H1 (cell line): ENCODE data around the gene SH2D4B. TPM values are rescaled to one million over a fixed set of nuclear protein-coding genes. Genes with fewer than 3 reads are reported as not detected.

Experiments used
- CTCF ChIA-PET: fragments of 300-600 bp; sonication (Branson Sonifier 250); formaldehyde crosslinking; loops from one replicate; lab custom pipeline; 2021; ENCODE audit not compliant: partially characterized antibody; lab: Charles Lee
- POLR2A ChIA-PET: fragments of 300-600 bp; sonication (Branson Sonifier 250); formaldehyde crosslinking; loops from one replicate; lab custom pipeline; 2021; ENCODE audit warnings: inconsistent platforms; ENCODE audit not compliant: partially characterized antibody; lab: Charles Lee
- DNase-seq, 2 experiments: peaks; one replicate each; pipeline versions ENCODE4 v3.0.0 to v3.0.0-alpha.2; 2010 to 2022; ENCODE audit warnings: low spot score in 2 of 2, low read depth in 1 of 2, mixed read lengths in 1 of 2
- FAIRE-seq: peaks from 2 replicates; lab custom pipeline; 2011; peaks lifted over from hg19 to GRCh38; lab: Jason Lieb, UNC
- H2AFZ ChIP-seq: 2 replicates; pipeline ENCODE4 v1.8.1; 2012; ENCODE audit warnings: low read length, inconsistent platforms
- H2AK5ac ChIP-seq: 2 replicates; pipeline ENCODE4 v1.6.1; 2013; ENCODE audit warnings: low read depth, low read length
- H2BK120ac ChIP-seq: replicated peaks from 2 replicates; pipeline ENCODE3; 2013; ENCODE audit warnings: low read depth, low read length, inconsistent platforms
- H2BK12ac ChIP-seq: 2 replicates; pipeline ENCODE4 v1.6.1; 2013; ENCODE audit warnings: low read depth, low read length
- H2BK15ac ChIP-seq: 2 replicates; pipeline ENCODE4 v1.6.1; 2013; ENCODE audit warnings: low read length
- H2BK20ac ChIP-seq: 2 replicates; pipeline ENCODE4 v1.6.1; 2013; ENCODE audit warnings: low read length
- H2BK5ac ChIP-seq: 2 replicates; pipeline ENCODE4 v1.6.1; 2013; ENCODE audit warnings: low read depth, low read length
- H3K14ac ChIP-seq: 2 replicates; pipeline ENCODE4 v1.6.1; 2013; ENCODE audit warnings: inconsistent platforms; ENCODE audit not compliant: insufficient read length
- H3K18ac ChIP-seq: 2 replicates; pipeline ENCODE4 v1.6.1; 2013; ENCODE audit warnings: low read length; ENCODE audit errors: extremely low read depth
- H3K23ac ChIP-seq: 2 replicates; pipeline ENCODE4 v1.6.1; 2013; ENCODE audit warnings: inconsistent platforms; ENCODE audit not compliant: insufficient read length
- H3K23me2 ChIP-seq: 2 replicates; pipeline ENCODE4 v1.6.1; 2013; ENCODE audit warnings: low read depth, low read length
- H3K27ac ChIP-seq: 2 replicates; pipeline ENCODE4 v1.6.1; 2011; ENCODE audit warnings: low read depth, low read length, inconsistent platforms
- H3K27me3 ChIP-seq, 4 experiments: replicated peaks in 1 of 4; 1 replicate in 1 of 4; 2 replicates in 3 of 4; pipeline versions ENCODE4 v1.6.1 to v1.8.1; 2011 to 2013; ENCODE audit warnings: low read length in 3 of 4, mild to moderate bottlenecking in 3 of 4, inconsistent platforms in 2 of 4, mixed read lengths in 2 of 4, moderate library complexity in 1 of 4; ENCODE audit not compliant: control insufficient read depth in 3 of 4, insufficient read depth in 3 of 4; ENCODE audit errors: extremely low read depth in 1 of 4
- H3K36me3 ChIP-seq, 4 experiments: 2 replicates each; pipeline versions ENCODE4 v1.6.1 to v1.8.1; 2011 to 2013; ENCODE audit warnings: mild to moderate bottlenecking in 4 of 4, low read length in 3 of 4, moderate library complexity in 2 of 4, control low read depth in 1 of 4, inconsistent platforms in 1 of 4; ENCODE audit not compliant: insufficient read depth in 4 of 4, control insufficient read depth in 2 of 4
- H3K4ac ChIP-seq: replicated peaks from 2 replicates; pipeline ENCODE3; 2013; ENCODE audit warnings: low read length, low read depth, mixed read lengths, inconsistent platforms; ENCODE audit not compliant: insufficient read length
- H3K4me1 ChIP-seq, 4 experiments: replicated peaks in 1 of 4; 1 replicate in 1 of 4; 2 replicates in 3 of 4; pipeline versions ENCODE4 v1.6.1 to v1.8.1; 2011 to 2013; ENCODE audit warnings: low read length in 3 of 4, inconsistent platforms in 2 of 4, mixed read lengths in 1 of 4; ENCODE audit not compliant: insufficient read depth in 4 of 4, control insufficient read depth in 3 of 4
- H3K4me2 ChIP-seq, 2 experiments: 2 replicates each; pipeline versions ENCODE4 v1.6.1 to v1.8.1; 2011 to 2013; ENCODE audit warnings: low read depth in 2 of 2, low read length in 2 of 2, control low read depth in 1 of 2, inconsistent platforms in 1 of 2, mild to moderate bottlenecking in 1 of 2; ENCODE audit not compliant: insufficient read depth in 1 of 2
- H3K4me3 ChIP-seq, 4 experiments: fragments of 200-600, 300-600 bp in 1 of 4; sonication (generic), shearing (Covaris generic), sonication (Bioruptor Twin) in 1 of 4; 2 replicates each; pipeline versions ENCODE4 v1.5.1 to v1.8.1; 2011 to 2016; ENCODE audit warnings: low read length in 4 of 4, low read depth in 3 of 4, control low read depth in 2 of 4, inconsistent platforms in 2 of 4, mild to moderate bottlenecking in 2 of 4, mixed read lengths in 1 of 4, moderate library complexity in 1 of 4; ENCODE audit not compliant: insufficient read depth in 2 of 4; ENCODE audit errors: extremely low read depth in 1 of 4
- H3K56ac ChIP-seq: replicated peaks from 2 replicates; pipeline ENCODE3; 2013; ENCODE audit warnings: low read depth, mild to moderate bottlenecking, mixed read lengths, low read length, inconsistent platforms; ENCODE audit not compliant: insufficient read length
- H3K79me1 ChIP-seq: 2 replicates; pipeline ENCODE4 v1.6.1; 2013; ENCODE audit warnings: low read depth, low read length, control low read depth
- H3K79me2 ChIP-seq, 2 experiments: 2 replicates each; pipeline versions ENCODE4 v1.6.1 to v1.8.1; 2012 to 2013; ENCODE audit warnings: low read length in 2 of 2, mild to moderate bottlenecking in 2 of 2, inconsistent platforms in 1 of 2; ENCODE audit not compliant: insufficient read depth in 2 of 2, control insufficient read depth in 1 of 2
- H3K9ac ChIP-seq, 4 experiments: replicated peaks in 1 of 4; 1 replicate in 1 of 4; 2 replicates in 3 of 4; pipeline versions ENCODE4 v1.6.1 to v1.8.1; 2011 to 2013; ENCODE audit warnings: low read depth in 3 of 4, low read length in 3 of 4, control low read depth in 2 of 4, mild to moderate bottlenecking in 2 of 4, moderate library complexity in 2 of 4, inconsistent platforms in 1 of 4; ENCODE audit errors: extremely low read depth in 1 of 4
- H3K9me3 ChIP-seq, 2 experiments: 2 replicates each; pipeline versions ENCODE4 v1.6.1 to v1.8.1; 2012 to 2013; ENCODE audit warnings: mild to moderate bottlenecking in 2 of 2, moderate library complexity in 2 of 2, control low read depth in 1 of 2, inconsistent platforms in 1 of 2, low read depth in 1 of 2, low read length in 1 of 2, mixed read lengths in 1 of 2; ENCODE audit not compliant: insufficient read depth in 2 of 2
- H4K20me1 ChIP-seq, 2 experiments: replicated peaks in 1 of 2; 2 replicates each; pipeline versions ENCODE3 to v1.8.1; 2011 to 2013; ENCODE audit warnings: inconsistent platforms in 2 of 2, low read length in 2 of 2, mild to moderate bottlenecking in 1 of 2; ENCODE audit not compliant: insufficient read depth in 2 of 2, control insufficient read depth in 1 of 2
- H4K5ac ChIP-seq: 2 replicates; pipeline ENCODE4 v1.6.1; 2013; ENCODE audit warnings: low read length, low read depth, mixed read lengths, inconsistent platforms; ENCODE audit not compliant: insufficient read length
- H4K8ac ChIP-seq: 2 replicates; pipeline ENCODE4 v1.8.0; 2013; ENCODE audit warnings: mild to moderate bottlenecking, moderate library complexity, low read length, inconsistent platforms; ENCODE audit not compliant: insufficient read depth; ENCODE audit errors: extremely low read depth
- H4K91ac ChIP-seq: replicated peaks from 2 replicates; pipeline ENCODE3; 2013; ENCODE audit warnings: low read length, mixed read lengths, inconsistent platforms; ENCODE audit not compliant: insufficient read length
- ASH2L ChIP-seq: fragments of 200-600, 300-600 bp; sonication (generic); IDR thresholded peaks from one replicate; pipeline ENCODE4 v1.7.1; 2017; ENCODE audit warnings: low read length
- BACH1 ChIP-seq: IDR thresholded peaks from 2 replicates; pipeline ENCODE4 v1.6.1; 2012; ENCODE audit warnings: low read length, improper control_type of control experiment
- PHF8 ChIP-seq: fragments of 200-600 bp; sonication (generic); conservative IDR thresholded peaks from 2 replicates; pipeline ENCODE4 v1.7.1; 2012; ENCODE audit warnings: low read depth, mild to moderate bottlenecking, inconsistent platforms, low read length, moderate library complexity
- POLR2AphosphoS5 ChIP-seq: IDR thresholded peaks from 2 replicates; pipeline ENCODE4 v1.6.1; 2011; ENCODE audit warnings: low read depth, low read length
- SAP30 ChIP-seq: fragments of 300-600 bp; sonication (generic); IDR thresholded peaks from 2 replicates; pipeline ENCODE4 v1.7.1; 2012; ENCODE audit warnings: low read length, moderate library complexity, mild to moderate bottlenecking, inconsistent platforms; ENCODE audit not compliant: insufficient read depth, insufficient replicate concordance
- SRF ChIP-seq: IDR thresholded peaks from 2 replicates; pipeline ENCODE4 v1.6.1; 2011; ENCODE audit warnings: mild to moderate bottlenecking, low read depth, low read length, moderate library complexity
- WGBS, 2 experiments: shearing (Covaris generic) in 1 of 2; methylation state at CpG; one replicate each; pipeline versions ENCODE4 v1.1.6 to v1.1.7; 2013 to 2015; ENCODE audit warnings: low lambda C conversion rate in 2 of 2, mixed read lengths in 2 of 2, inconsistent platforms in 1 of 2, low coverage in 1 of 2, missing lambda C conversion rate in 1 of 2; ENCODE audit not compliant: insufficient replicate concordance in 2 of 2, insufficient coverage in 1 of 2, insufficient read length in 1 of 2; ENCODE audit errors: extremely low coverage in 1 of 2, missing lambda C conversion rate in 1 of 2; 5-methylcytosine and 5-hydroxymethylcytosine counted together
- polyA plus RNA-seq, 7 experiments: library from polyadenylated mRNA; depleted of rRNA in 3 of 7; stranded (reverse) in 5 of 7; unstranded in 2 of 7; fragments of >200 nt in 5 of 7; fragments of 200-250 nt in 2 of 7; gene quantifications; 1 replicate in 5 of 7; 2 replicates in 1 of 7; 4 replicates in 1 of 7; pipeline versions ENCODE4 v1.2.1 to v1.2.3, GENCODE V29; 2011 to 2013; ENCODE audit warnings: missing spikeins in 2 of 7, mixed read lengths in 2 of 7
- total RNA-seq: library from RNA; stranded (reverse); fragmentation: NEBNext Ultra II Directional; extraction: Animal tissue kit (Norgen Biotek cat#: 25700); gene quantifications from 2 replicates; pipeline ENCODE4 v1.2.1, GENCODE V29; 2021

SH2D4B gene
- total and polyA plus RNA-seq, 2 of the 8 experiments (the other 6 are each of a cell fraction or from before 2014, with no cell fraction given): 0.06 to 0.13 TPM

DNA sequence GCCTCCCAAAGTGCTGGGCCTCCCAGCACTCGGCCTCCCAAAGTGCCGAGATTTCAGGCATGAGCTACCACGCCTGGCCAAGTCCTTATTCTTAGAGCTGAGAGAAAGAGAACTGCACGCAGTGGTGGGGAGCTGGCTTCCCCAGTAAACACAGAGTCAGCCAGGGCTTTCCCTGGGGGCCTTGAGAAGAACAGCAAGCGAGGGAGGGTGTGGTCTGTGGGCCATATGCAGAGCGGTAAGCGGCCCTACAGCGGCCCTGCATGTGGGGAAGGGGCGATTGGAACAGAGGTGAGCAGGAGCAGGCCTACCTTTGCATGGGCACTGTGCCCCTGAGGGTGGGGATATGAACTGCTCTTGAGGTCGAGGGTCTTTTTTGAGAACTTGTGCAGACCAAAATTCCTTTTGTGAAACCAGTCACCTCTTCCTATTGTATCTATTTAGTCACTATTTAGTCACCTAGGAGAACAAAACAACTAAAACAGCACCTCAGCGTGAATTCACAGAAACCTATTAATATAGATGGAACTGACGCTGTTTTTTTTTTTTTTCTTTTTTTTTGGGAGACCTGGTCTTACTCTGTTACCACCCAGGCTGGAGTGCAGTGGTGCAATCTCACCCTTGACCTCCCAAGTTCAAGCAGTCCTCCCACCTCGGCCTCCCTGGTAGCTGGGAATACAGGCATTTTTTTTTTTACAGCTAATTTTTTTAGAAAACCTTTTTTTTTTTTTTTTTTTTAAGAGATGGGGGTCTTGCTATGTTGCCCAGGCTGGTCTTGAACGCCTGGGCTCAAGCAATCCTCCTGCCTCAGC, 36.9 kb upstream of the SH2D4B start:
- no peak for TF ChIP-seq ASH2L
- TF ChIP-seq SAP30: no peak
- TF ChIP-seq BACH1: no peak
- TF ChIP-seq POLR2AphosphoS5: no peak
- no peak for TF ChIP-seq PHF8
- TF ChIP-seq SRF: no peak
- no peak overlapping the region for H3K18ac ChIP-seq
- H3K56ac ChIP-seq: no peak overlapping the region
- H3K9me3 ChIP-seq: no peaks in the 10 kb centered on the region
- no peak overlapping the region for H2BK120ac ChIP-seq
- H2BK20ac ChIP-seq: no peak overlapping the region
- H3K4me2 ChIP-seq: no peak overlapping the region
- no peak overlapping the region for H3K23ac ChIP-seq
- no peak overlapping the region for H3K9ac ChIP-seq
- H3K4me1 ChIP-seq: peaks cover 9 to 41% (median 19%) of the 10 kb centered on the region in 4 experiments
- H3K27me3 ChIP-seq: no peaks in the 10 kb centered on the region
- peaks cover 24 to 31% of the 10 kb centered on the region in 2 experiments for H4K20me1 ChIP-seq
- no peak overlapping the region for H3K14ac ChIP-seq
- H4K91ac ChIP-seq: no peak overlapping the region
- H3K4me3 ChIP-seq: no peak overlapping the region
- peaks cover 16% of the 10 kb centered on the region for H3K79me1 ChIP-seq
- POLR2A ChIA-PET: interaction anchor here (1.2 kb wide), 1 partner anchor 36 kb away, joined by 3 read pairs; no protein-coding TSS in a partner anchor
- no peak for DNase-seq
- H3K79me2 ChIP-seq: peaks cover 0 to 68% of the 10 kb centered on the region in 2 experiments; a peak in 2 of 4 replicates
- no peaks in the 10 kb centered on the region; the same call in 1 of the 2 replicates for H3K23me2 ChIP-seq
- no peak overlapping the region for H3K4ac ChIP-seq
- no peak overlapping the region for H2BK12ac ChIP-seq
- H3K36me3 ChIP-seq: no peaks in the 10 kb centered on the region
- 87% methylated on average over 14 of the region's 14 CpGs; no CpG with 5 or more reads in 1 of the 2 experiments for WGBS, 2 experiments
- no peak for FAIRE-seq
- H2BK5ac ChIP-seq: no peak overlapping the region
- CTCF ChIA-PET: interaction anchor here (0.9 to 21.9 kb wide), 8 partner anchors 8 to 116 kb away, joined by 3 to 1263 read pairs (median 10); partner anchors contain the start of gene TSPAN14
- no peak overlapping the region; the same call in 1 of the 2 replicates for H4K8ac ChIP-seq
- no peak overlapping the region for H2BK15ac ChIP-seq
- no peak overlapping the region for H2AFZ ChIP-seq
- H4K5ac ChIP-seq: no peak overlapping the region
- no peak overlapping the region for H2AK5ac ChIP-seq
- no peak overlapping the region; the same call in 1 of the 2 replicates for H3K27ac ChIP-seq
